ENCODE measurements around the gene CDKN1A.

GRCh38 chr6:36716476-36717093 lies 38.1 kb downstream of the CDKN1A start:
- TF ChIP-seq ELF4 (IDR thresholded peaks at IDR 0.05) (no peak), FOXM1 (IDR thresholded peaks at IDR 0.05; ENCODE audit: borderline replicate concordance) (no peak)
